IMR-90 (cell line): ENCODE data around the gene FAM170A.

Source experiments
- BHLHE40 ChIP-seq: fragments of 150-350 bp; IDR thresholded peaks from 2 replicates; pipeline ENCODE4 v1.6.1; 2016; ENCODE audit warnings: mild to moderate bottlenecking, low read depth, low read length
- ELK1 ChIP-seq: fragments of 150-350 bp; IDR thresholded peaks from 2 replicates; pipeline ENCODE4 v1.6.1; 2016; ENCODE audit warnings: low read depth, mild to moderate bottlenecking, low read length, moderate library complexity, borderline replicate concordance
- FOS ChIP-seq: fragments of 150-350 bp; IDR thresholded peaks from 2 replicates; pipeline ENCODE4 v1.6.1; 2016; ENCODE audit warnings: low read depth, low read length
- MAFK ChIP-seq: IDR thresholded peaks from 2 replicates; pipeline ENCODE4 v1.6.1; 2012; ENCODE audit warnings: low read depth, low read length, improper control_type of control experiment
- MXI1 ChIP-seq: IDR thresholded peaks from 2 replicates; pipeline ENCODE4 v1.6.1; 2012; ENCODE audit warnings: low read depth, mild to moderate bottlenecking, low read length, moderate library complexity, borderline replicate concordance
- POLR2A ChIP-seq: IDR thresholded peaks from 2 replicates; pipeline ENCODE4 v1.6.1; 2012; ENCODE audit warnings: mild to moderate bottlenecking, low read depth, low read length
- RAD21 ChIP-seq: IDR thresholded peaks from 2 replicates; pipeline ENCODE4 v1.6.1; 2012; ENCODE audit warnings: low read length, improper control_type of control experiment
- RCOR1 ChIP-seq: IDR thresholded peaks from 2 replicates; pipeline ENCODE4 v1.6.1; 2012; ENCODE audit warnings: mild to moderate bottlenecking, low read length, improper control_type of control experiment; ENCODE audit not compliant: insufficient replicate concordance
- RFX5 ChIP-seq: IDR thresholded peaks from 2 replicates; pipeline ENCODE4 v1.8.0; 2012; ENCODE audit warnings: low read depth, mild to moderate bottlenecking, low read length, moderate library complexity
- SMC3 ChIP-seq: fragments of 150-350 bp; IDR thresholded peaks from 2 replicates; pipeline ENCODE4 v1.6.1; 2016; ENCODE audit warnings: low read depth, mild to moderate bottlenecking, antibody characterized with exemption, low read length, moderate library complexity
- USF2 ChIP-seq: fragments of 150-350 bp; IDR thresholded peaks from 2 replicates; pipeline ENCODE4 v1.6.1; 2017; ENCODE audit warnings: mild to moderate bottlenecking, antibody characterized with exemption, low read length, low read depth
- TF ChIP-seq, protein P1 (sequence below): conservative IDR thresholded peaks from 2 replicates; pipeline ENCODE4 v1.5.1; 2012; ENCODE audit warnings: mild to moderate bottlenecking, low read depth, low read length, improper control_type of control experiment

- TF ChIP-seq RFX5 (no peak), USF2 (no peak), MAFK (no peak), RAD21 (no peak), FOS (no peak), POLR2A (no peak), BHLHE40 (no peak), MXI1 (no peak), RCOR1 (no peak), SMC3 (no peak), ELK1 (no peak)
- TF ChIP-seq, protein P1, sequence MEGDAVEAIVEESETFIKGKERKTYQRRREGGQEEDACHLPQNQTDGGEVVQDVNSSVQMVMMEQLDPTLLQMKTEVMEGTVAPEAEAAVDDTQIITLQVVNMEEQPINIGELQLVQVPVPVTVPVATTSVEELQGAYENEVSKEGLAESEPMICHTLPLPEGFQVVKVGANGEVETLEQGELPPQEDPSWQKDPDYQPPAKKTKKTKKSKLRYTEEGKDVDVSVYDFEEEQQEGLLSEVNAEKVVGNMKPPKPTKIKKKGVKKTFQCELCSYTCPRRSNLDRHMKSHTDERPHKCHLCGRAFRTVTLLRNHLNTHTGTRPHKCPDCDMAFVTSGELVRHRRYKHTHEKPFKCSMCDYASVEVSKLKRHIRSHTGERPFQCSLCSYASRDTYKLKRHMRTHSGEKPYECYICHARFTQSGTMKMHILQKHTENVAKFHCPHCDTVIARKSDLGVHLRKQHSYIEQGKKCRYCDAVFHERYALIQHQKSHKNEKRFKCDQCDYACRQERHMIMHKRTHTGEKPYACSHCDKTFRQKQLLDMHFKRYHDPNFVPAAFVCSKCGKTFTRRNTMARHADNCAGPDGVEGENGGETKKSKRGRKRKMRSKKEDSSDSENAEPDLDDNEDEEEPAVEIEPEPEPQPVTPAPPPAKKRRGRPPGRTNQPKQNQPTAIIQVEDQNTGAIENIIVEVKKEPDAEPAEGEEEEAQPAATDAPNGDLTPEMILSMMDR, result no peak
Measured at GRCh38 chr5:119597728-119598298, 31.5 kb upstream of the FAM170A start.
